ENCODE data around the gene RAB14. TPM values are rescaled to one million over a fixed set of nuclear protein-coding genes. Genes with fewer than 3 reads are reported as not detected.

Gene RAB14
- total RNA-seq, 1 experiment from 2014 or later = 73.2 TPM

DNA sequence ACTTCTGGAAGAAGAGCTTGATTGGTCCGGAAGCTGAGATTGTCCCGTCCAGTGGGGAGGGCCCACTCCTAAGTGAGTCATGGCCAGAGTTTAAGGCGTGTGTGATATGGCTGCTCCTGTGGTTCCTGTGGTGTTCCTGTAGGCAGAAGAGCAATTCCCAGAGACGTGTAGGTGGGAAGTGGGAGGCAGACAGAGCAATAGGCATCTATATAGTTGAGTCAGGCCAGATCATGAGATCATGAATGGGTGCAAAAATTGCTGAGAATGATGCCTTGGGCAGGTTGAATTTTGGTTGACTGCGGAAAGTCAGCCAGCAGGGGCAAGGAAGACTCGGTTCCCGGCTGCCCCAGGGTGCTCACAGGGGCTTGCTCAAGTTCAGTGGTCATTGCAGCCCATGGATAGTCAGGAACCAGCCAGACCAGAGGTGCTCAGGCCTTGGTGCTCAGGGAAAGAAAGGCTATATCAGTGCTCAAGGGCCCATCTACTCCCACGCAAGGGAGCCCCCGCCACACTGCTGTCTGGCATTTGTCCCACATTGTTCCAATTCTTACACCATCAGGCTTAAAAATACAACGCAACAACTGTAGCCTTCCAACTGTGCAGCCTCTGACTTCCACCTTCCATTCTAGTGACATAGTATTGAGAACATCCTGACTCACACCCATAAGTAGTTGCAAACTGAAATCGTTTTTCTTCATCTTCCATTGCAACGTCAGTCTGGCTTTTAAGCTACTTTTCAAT is 45.3 kb upstream of the RAB14 start:
- H3K4me3 Mint-ChIP-seq (ENCODE audit: unreplicated experiment) = no peak overlapping the region

GRCh38 chr9:121242959-121243346 is 41.3 kb upstream of the RAB14 start:
- H3K4me1 Mint-ChIP-seq (ENCODE audit: low read depth, unreplicated experiment) = no peaks in the 10 kb centered on the region
- Histone ChIP-seq H3K36me3 (ENCODE audit: control insufficient read depth, insufficient read depth, low read length) (no peaks in the 10 kb centered on the region), H3K27me3 (replicated peaks; ENCODE audit: control insufficient read depth, insufficient read depth, low read length) (no peaks in the 10 kb centered on the region), H3K4me1 (no peaks in the 10 kb centered on the region), H3K4me3 (ENCODE audit: low read depth, low read length) (no peak overlapping the region), H3K9me3 (peaks cover 10% of the 10 kb centered on the region; the same call in 1 of the 2 replicates)
- DNase-seq = no peak
- TF ChIP-seq, protein P1, sequence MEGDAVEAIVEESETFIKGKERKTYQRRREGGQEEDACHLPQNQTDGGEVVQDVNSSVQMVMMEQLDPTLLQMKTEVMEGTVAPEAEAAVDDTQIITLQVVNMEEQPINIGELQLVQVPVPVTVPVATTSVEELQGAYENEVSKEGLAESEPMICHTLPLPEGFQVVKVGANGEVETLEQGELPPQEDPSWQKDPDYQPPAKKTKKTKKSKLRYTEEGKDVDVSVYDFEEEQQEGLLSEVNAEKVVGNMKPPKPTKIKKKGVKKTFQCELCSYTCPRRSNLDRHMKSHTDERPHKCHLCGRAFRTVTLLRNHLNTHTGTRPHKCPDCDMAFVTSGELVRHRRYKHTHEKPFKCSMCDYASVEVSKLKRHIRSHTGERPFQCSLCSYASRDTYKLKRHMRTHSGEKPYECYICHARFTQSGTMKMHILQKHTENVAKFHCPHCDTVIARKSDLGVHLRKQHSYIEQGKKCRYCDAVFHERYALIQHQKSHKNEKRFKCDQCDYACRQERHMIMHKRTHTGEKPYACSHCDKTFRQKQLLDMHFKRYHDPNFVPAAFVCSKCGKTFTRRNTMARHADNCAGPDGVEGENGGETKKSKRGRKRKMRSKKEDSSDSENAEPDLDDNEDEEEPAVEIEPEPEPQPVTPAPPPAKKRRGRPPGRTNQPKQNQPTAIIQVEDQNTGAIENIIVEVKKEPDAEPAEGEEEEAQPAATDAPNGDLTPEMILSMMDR (IDR thresholded peaks at IDR 0.05; ENCODE audit: insufficient read depth in 1 of 2, low read depth in 1 of 2, low read length in 1 of 2, severe bottlenecking in 1 of 2, unreplicated experiment in 1 of 2) = no peak
- no peaks in the 10 kb centered on the region for H3K27me3 Mint-ChIP-seq (ENCODE audit: insufficient read depth, unreplicated experiment)
- ChIA-PET CTCF (no interaction called here), POLR2A (no interaction called here)
- no peaks in the 10 kb centered on the region for H3K9me3 Mint-ChIP-seq (ENCODE audit: unreplicated experiment)
- H3K27ac Mint-ChIP-seq (ENCODE audit: unreplicated experiment) = no peak overlapping the region
- intact Hi-C loops (cut with micrococcal nuclease; ENCODE audit: unreplicated experiment) = no loop called here
- no peak overlapping the region for H3K4me3 Mint-ChIP-seq (ENCODE audit: unreplicated experiment)
- no peaks in the 10 kb centered on the region for H3K36me3 Mint-ChIP-seq (ENCODE audit: insufficient read depth, unreplicated experiment)
- BruUV-seq (replicated peaks) = no TSS peak

More for the DNA sequence above, 45.3 kb upstream of the RAB14 start:
- H3K27ac Mint-ChIP-seq (ENCODE audit: unreplicated experiment) = no peak overlapping the region
- no peak for DNase-seq
- ChIA-PET POLR2A (interaction anchor here (0.6 kb wide), 1 partner anchor 133 kb away, joined by 3 read pairs; no protein-coding TSS in a partner anchor), CTCF (no interaction called here)
- Histone ChIP-seq H3K4me1 (no peaks in the 10 kb centered on the region), H3K4me3 (ENCODE audit: low read depth, low read length) (no peak overlapping the region), H3K27me3 (replicated peaks; ENCODE audit: control insufficient read depth, insufficient read depth, low read length) (no peaks in the 10 kb centered on the region), H3K36me3 (ENCODE audit: control insufficient read depth, insufficient read depth, low read length) (no peaks in the 10 kb centered on the region), H3K9me3 (peaks cover 10% of the 10 kb centered on the region; the same call in 1 of the 2 replicates)
- H3K4me1 Mint-ChIP-seq (ENCODE audit: low read depth, unreplicated experiment) = no peaks in the 10 kb centered on the region
- H3K36me3 Mint-ChIP-seq (ENCODE audit: insufficient read depth, unreplicated experiment) = no peaks in the 10 kb centered on the region
- BruUV-seq (replicated peaks) = no TSS peak
- H3K9me3 Mint-ChIP-seq (ENCODE audit: unreplicated experiment) = no peaks in the 10 kb centered on the region
- H3K27me3 Mint-ChIP-seq (ENCODE audit: insufficient read depth, unreplicated experiment) = no peaks in the 10 kb centered on the region
- intact Hi-C loops (cut with micrococcal nuclease; ENCODE audit: unreplicated experiment) = no loop called here
- TF ChIP-seq, protein P1 (IDR thresholded peaks at IDR 0.05; ENCODE audit: insufficient read depth in 1 of 2, low read depth in 1 of 2, low read length in 1 of 2, severe bottlenecking in 1 of 2, unreplicated experiment in 1 of 2) = no peak

GRCh38 chr9:121242219-121242958 is 40.7 kb upstream of the RAB14 start:
- Mint-ChIP-seq H3K4me1 (ENCODE audit: low read depth, unreplicated experiment) (no peaks in the 10 kb centered on the region), H3K27ac (ENCODE audit: unreplicated experiment) (no peak overlapping the region), H3K27me3 (ENCODE audit: insufficient read depth, unreplicated experiment) (no peaks in the 10 kb centered on the region), H3K9me3 (ENCODE audit: unreplicated experiment) (no peaks in the 10 kb centered on the region), H3K4me3 (ENCODE audit: unreplicated experiment) (no peak overlapping the region), H3K36me3 (ENCODE audit: insufficient read depth, unreplicated experiment) (no peaks in the 10 kb centered on the region)
- Histone ChIP-seq H3K27me3 (replicated peaks; ENCODE audit: control insufficient read depth, insufficient read depth, low read length) (no peaks in the 10 kb centered on the region), H3K4me1 (no peaks in the 10 kb centered on the region), H3K4me3 (ENCODE audit: low read depth, low read length) (no peak overlapping the region), H3K9me3 (peaks cover 10% of the 10 kb centered on the region; the same call in 1 of the 2 replicates), H3K36me3 (ENCODE audit: control insufficient read depth, insufficient read depth, low read length) (no peaks in the 10 kb centered on the region)
- ChIA-PET POLR2A (no interaction called here), CTCF (no interaction called here)
- no TSS peak for BruUV-seq (replicated peaks)
- no peak for DNase-seq
- TF ChIP-seq, protein P1 (IDR thresholded peaks at IDR 0.05; ENCODE audit: insufficient read depth in 1 of 2, low read depth in 1 of 2, low read length in 1 of 2, severe bottlenecking in 1 of 2, unreplicated experiment in 1 of 2) = no peak
- intact Hi-C loops (cut with micrococcal nuclease; ENCODE audit: unreplicated experiment) = no loop called here
